ENCODE measurements around the gene CTBP1.

The CTBP1 gene

DNA sequence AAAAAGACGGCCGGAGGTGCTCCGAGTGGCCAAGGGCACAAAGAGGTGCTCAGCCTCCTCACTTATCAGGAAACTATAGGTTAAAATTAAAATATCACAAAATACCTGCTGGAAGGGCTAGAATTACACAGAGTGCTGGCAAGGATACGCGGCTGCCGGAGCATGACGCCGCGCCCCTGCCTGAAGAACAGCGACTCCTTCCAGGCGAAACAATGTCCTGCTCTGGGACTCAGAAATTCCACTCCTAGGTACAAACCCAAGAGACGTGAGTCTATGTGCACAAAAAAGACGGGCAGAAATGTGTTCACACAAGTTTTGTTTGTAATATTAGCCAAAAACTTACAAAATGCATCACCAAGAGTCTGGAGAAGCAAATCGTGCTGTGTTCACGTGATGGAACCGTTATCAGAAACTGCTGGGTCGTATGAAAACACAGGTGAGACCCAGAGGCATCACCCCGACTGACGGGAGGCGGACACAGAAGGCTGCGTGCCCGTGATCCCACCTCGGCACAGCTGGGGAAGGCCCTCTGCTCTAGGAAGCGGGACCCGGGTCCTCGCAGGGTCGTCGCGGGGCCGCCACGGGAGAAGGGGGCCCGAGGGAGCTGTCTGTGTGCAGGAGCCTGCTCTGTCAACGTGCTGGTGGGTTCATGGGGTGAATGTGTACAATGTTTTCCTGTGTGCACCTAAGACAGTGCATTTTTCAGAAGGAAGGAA, 27.6 kb downstream of the CTBP1 start:
- no peak for DNase-seq

DNA sequence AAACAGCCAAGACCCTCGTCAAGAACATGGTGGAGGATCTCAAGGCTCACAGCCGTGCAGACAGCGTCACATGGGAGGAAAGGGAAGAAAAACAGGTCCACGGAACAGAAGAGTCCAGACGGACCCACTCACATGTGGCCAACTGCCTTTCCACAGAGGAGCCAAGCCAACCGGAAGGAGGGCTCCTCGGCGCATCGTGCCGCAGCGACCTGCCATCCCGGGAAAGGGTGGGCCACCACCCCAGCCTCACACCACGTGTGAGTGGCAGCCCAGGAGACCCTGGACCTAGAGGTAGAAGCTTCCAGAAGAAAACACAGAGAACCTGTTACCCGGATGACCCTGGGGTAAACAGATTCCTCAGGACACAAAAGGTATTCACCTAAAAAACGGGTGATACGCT, 28.4 kb downstream of the CTBP1 start:
- no peak for DNase-seq

DNA sequence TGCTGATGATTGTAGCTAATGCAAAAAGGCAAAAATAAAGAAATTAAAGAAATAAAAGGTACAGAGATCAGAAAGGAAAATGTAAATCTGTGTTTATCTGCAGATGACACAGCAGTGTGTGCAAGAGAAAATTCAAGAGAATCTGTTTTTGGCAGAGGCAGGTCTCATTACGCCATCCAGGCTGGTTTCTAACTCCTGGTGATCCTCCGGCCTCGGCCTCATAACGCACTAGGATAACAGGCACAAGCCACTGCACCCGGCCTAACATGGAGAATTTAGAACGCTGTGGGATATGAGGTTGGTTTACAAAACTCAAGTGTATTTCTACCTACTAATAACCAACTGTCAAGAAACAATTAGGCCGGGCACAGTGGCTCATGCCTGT, 29.4 kb downstream of the CTBP1 start:
- no peak for DNase-seq

DNA sequence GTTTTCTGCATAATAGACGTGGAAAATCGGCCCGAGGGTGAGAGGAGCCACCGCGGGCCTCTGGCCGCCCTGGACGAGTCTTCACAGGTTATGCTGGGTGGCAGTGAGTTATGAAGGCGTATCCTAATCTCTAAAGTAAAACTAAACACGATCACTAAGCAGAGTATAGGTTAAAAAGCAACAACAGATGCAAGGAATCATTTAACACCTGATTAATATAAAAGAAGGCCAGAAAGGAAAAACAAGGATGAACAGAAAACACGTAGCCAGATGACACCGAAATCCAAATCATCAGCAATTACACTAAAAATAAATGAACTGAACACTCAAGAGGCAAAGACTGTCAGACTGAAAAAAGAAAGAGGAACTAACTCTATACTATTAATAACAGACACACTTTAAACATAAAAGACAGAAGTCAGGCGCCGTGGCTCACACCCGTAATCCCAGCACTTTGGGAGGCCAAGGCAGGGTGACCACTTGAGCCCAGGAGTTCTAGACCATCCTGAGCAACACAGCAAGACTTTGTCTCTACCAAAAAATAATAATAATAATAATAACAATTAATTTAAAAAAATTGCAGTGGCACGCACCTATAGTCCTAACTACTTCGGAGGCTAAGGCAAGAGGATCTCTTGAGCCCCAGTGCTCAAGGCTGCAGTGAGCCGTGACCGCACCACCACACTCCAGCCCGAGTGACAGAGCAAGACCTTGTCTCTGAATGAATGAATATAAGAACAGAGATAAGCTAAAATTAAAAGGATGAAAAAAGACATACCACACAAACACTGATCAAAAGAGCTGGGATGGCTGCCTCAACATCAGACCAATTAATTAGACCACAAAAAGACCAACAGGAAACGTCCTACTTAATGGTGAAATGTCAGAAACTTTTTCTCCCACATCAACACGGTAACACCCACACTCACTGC, 30.0 kb downstream of the CTBP1 start:
- no peak for DNase-seq

DNA sequence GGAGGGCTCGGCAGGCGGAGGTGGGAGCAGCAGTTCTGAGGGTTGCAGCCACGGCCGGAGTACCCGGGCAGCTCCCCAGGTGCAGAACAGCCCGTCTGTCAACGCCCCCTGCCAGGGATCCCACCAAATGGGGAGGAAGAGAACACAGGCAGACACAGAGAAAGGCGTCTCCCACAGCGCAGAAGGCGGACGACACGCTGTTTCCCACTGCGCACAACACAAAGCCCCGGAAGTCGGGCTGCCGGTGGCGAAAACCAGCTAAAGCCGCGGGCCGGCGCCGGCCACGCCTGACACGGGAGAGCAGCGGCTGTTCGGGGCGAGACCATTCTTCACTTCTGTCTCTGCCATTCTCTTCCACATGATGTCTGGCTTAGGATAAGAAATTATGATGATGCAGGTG, 31.6 kb downstream of the CTBP1 start:
- DNase-seq, result no peak

DNA sequence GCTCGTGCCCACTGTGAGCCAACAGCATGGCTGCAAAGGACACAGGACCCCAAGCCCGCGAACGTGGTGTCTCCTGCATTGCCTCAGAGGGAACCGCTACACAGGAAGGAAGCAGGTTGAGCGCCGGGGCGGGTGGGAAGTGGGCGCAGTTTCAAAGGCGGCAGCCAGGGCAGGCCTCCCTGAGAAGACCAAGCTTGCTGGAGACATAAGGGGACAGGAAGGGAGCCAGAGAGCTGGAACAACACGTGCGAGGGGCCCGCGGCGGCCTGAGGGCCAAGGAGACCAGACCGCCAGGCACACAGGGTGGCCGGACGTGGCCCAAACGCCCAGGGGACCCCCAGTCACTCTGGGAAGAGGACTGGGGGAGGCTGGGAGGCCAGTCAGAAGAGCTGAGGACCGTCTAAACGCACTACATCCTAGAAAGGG, 32.0 kb downstream of the CTBP1 start:
- no peak for DNase-seq

DNA sequence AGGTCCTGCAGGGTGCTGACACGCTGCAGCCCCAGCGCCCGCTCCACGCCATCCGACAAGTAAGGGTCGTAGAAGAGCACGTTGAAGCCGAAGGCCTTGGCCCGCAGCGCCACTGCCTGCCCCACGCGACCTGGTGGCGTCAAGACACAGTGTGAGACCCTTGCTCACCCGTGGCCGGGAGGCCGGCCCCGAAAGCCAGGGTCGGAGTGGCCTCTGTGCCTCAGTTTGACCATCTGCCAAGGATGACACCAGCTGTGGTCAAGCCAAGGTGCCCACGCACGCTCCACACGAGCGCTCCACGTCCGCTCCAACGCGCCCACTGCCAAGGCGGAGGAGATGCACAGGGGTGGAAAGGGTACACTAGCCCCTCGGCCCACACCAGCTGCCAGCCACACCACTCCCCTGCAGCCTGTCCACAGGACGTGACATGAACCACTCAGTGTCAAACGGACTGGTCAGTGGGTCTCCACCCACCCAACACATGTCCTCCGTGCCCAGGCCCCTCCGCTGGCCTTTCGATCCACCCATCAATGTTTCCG, 32.8 kb downstream of the CTBP1 start:
- DNase-seq, result no peak

DNA sequence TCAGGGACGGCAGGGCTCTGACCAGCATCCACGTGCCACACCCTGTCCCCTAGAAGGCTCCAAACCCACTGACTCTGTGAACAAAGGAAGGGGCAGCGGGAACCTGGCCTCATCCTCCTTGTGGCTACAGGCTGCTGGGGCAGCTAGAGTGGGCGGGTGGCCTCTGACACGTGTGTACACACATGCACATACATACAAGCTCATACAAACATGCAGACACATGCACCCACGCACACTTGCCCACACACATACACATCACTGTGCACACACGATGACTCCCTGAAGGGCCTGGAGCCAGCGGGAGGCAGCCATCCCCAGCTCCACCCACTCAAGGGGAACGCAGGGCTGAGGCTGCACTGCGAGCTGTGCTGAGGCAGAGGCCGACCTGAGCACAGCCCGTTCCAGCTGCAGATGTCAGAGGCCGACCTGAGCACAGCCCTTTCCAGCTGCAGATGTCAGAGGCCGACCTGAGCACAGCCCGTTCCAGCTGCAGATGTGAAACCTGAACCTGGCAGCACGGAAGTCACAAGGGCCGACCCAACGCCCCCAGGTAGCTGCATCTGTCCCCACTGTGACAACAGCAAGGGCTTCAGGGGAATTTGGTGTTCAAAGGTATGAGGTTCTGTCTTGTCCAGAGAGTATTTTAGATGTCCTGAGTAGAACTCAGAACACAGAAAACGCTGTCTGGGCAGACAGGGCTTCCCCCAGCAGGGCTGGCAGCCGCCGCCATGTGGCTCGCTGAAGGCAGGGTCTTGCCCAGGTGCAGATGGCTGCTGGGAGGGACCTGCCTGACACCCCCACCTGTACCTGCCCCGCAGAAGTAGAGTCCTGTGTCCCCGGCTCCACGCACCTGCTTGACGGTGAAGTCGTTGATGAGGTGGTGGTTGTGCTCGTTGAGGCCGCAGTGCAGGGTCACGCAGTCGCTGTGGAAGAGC, 33.5 kb downstream of the CTBP1 start:
- no peak for DNase-seq

DNA sequence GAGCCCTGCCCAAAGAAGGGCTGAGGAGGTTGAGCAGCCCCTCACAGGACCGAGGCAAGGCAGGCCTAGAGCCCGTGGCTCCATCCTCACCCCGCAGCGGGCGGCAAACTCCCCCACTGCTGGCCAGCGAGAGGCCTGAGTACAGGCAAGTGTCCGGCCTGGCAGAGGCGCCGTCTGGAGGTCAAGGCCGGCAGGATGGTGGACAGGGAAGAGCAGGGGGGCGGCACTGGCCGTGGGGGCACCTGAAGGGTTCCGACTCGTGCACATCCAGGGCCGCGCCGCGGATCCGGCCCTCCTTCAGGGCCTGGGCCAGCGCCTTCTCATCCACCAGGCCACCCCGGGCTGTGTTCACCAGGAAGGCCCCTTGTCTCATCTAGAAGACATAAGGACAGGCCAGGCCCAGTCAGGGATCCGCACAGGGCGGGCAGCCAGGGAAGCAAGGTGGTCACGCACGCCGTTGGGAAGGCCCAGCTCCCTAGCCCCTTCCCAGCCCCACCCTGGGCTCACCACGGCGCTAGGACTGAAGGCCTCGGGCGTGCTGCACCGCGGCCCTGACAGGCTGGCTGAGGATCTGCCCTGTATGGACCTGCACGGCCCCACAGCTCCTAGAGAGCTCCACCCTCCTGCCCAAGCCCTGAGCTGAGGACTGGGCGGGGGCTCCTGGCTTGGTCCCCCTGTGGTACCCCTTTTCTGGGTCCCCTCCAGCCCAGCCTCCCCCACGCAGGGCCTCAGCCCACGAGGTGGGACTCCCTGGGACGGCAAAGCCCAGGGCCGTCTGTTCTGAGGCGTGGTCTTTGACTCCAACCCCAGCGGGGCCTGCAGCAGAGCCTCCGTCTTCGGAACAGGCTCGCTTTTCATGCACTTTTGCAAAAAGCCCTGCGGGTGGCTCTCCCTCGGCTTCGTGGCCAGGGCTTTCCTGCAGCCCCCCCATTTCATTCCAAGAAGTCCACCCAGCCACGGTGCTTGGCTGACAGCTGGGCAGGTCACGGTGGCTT, 34.5 kb downstream of the CTBP1 start:
- DNase-seq, result no peak

DNA sequence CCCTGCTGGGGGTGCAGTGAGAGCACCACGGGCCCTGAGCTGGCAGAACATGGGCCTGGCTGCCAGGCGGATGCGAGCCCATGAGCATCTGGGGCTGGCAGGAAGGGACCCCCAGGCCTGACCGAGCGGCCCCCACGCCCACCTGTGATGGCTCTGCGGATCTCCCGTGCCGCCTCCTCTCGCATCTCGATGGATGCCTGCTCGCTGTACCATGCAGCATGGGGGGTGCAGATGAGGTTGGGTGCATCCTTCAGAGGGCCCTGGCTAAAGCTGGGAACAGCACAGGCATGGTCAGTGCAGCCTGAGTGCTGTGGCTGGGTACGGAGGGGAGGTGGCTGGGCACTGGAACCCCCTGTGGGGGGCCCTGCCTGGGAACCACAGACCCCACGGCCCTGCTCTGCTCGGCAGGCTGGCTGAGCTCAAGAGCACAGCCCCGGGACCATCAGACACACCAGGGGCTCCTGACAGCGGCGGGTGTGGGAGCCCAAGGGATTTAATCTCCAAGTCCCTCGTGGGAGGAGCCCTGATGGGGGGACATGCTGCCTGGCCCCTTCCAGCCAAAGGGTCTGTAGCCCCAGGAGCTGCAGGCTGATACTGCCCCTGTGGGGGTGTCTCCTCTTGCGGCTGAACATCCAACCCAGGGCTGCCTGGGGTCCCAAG, 35.5 kb downstream of the CTBP1 start:
- no peak for DNase-seq

DNA sequence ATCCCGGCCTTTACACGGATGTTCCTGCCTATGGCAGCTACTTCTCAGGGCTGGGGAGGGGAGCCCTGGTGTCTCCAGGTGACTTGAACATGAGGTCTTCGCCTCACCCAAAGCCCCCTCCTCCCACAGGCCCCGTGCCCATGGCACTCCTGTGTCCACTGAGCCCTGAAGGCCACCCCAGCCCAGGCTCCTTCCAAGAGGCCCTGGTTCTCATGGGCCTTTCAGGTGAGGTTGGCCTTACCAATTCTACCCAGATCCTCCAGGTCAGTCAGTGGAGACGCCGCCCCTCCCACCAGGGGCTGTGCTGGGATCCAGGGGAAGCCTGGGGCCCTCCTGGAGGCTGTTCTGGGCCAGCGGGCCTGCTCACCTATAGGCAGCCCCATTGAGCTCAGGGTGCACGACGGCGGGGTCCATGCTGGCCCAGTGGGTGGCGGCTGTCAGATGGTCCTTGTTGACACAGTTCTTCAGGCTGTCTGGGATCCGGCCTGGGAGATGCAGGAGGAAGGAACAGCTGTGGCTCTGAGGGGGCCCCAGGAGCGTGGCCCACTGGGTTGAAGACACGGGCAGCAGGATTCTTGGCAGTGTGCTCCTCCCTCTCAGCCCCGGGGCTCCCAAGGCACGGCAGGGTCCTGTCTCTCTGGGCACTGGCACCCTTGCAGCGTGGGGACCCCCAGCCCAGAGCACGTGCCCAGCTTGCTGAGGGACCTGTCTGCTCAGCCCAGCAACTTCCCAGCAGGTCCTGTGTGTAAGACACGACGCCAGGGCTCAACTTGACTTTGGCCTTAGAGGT, 36.2 kb downstream of the CTBP1 start:
- no peak for DNase-seq

DNA sequence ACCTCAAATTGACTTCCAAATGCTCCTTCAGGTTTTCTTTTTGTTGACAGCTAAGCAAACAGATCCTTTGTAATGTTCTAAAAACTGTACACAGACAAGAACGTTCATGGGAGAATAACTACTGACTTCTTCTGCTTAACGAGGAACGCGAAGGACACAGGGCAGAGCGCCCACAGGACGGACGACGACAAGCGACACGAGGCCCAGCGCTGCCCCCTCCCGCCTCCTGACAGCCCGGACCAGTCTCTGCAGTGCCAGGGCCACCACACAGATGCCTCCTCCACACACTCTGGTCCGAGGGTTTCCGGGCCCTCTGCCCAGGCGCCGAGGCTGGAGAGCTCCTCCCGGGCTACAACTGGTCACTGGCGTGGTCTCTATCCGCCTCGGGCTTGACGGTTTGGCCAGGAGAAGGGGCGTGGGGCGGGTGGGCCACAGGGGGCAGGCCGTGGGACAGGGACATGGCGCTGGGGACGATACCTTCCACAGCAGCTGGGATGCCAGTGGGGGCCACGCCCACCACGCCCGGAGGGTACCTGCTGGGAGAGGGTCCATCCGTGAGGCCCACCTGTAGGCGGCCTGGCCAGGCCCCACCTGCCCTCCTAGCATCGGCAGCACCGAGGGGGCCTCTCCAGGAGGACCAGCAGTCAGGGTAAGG, 36.9 kb downstream of the CTBP1 start:
- DNase-seq, result no peak

DNA sequence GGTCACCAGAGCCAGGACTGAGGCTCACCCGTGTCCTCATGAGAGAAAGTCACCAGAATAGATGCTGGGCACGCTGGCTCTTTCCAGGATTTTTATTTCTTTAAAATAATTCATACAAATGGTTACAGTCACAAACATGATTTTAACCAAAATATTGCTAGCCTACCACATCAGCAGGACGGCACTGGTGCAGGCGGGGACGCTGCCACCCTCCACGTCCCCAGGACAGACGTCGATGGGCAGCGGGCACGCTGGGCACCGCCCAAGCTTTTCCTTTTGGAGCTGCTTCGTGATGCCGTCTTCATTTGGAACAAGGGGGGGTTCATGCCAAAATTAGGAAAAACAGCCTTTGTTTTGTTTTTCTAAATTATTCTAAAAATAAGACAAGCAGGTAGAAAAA, 37.6 kb downstream of the CTBP1 start:
- DNase-seq, result no peak

DNA sequence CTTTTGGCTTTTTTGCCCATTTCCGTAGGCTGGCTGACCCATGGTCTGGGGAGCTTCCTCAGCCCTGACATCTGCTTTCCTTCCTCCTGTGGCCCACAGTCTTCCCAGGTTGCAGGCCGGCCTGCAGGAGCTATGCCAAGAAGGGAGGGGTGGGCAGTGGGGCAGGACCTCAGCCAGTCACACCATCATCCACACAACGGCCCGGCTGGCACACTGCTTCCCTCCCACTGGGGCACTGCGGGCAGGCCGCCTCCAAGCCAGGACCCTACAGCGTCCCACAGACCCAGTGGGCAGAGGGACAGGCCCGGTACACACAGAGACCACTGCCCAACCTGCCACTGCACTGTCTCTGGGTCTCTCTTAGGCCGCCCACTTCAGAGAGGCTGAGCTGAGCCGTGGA, 38.0 kb downstream of the CTBP1 start:
- no peak for DNase-seq

DNA sequence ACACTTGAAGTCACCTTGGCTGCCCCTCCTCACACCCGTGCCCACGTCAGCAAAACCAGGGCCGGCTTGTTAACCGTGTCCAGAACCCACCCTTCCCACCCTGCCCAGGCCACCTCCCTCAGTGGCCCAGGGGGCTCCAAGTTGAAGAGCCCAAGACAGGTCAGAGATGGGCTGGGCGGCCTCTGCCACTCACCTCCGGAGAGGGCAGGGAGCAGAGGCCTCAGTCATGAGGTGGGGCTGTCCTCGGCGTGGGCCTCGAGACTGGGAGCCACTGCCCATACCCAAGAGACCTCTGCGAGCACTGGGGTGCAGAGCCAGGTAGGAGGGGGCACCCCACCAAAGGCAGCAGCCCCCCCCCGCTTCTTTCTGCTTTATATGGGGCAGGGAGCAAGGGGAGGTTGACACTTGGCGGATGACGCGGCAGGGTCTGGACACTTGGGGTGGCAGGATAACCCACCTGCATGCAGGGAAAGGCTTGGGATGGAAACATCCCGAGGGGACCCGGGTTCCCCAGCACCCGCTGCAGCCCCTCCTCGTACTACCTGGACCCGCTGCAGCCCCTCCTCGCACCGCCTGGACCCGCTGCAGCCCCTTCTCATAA, 38.6 kb downstream of the CTBP1 start:
- DNase-seq, result no peak

DNA sequence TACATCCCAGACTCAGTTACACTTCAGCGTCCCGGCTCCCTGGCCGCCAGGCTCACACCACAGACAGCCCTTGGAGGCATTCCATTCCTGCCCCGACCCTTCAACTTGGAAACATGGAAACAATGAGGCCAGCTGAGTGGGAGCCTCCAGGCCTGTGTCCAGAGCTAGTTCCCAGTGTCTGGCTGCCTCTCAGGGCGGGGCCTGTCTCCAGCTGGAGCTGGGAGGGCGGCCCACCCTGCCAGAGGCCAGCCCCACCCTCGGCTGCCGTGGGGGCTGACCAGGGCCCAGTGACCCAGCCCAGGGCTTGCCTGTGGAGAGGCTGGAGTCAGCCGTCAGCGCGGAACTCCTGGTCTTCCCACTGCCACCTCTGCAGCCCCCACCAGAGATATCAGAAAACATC, 39.1 kb downstream of the CTBP1 start:
- no peak for DNase-seq

DNA sequence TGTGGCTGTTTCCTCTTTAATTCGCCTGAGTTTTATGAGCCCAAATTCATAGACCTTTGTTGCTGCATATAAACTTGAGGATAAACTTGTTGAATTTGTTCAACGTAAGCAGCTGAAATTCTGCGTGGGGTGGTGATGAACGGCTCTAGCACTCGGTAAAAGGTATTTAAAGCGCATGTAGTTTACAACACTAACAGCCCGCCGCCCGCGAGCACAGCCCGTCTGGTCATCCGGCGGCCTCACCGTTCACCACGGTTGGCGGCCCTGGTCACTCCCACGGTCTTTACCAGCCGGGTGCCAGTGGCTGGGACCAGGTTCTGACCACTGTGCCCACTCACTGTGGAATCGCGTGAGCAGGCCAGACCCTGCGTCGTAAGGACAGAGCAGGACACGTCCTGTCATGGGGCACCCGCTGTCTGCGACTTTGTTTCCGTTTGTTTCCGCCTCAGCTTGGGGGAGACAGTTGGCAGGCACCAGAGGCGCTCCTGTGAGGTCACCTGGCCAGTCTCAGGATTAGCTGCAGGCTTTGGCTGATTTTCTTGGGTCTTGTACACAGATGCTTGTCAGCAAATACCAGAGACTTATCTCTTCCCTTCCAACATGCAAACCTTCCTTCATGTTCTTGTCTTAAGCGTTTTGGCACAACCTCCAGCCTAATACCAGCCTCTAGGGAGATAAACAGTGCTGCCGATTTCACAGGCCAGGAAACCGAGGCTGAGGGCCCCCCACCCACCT, 39.8 kb downstream of the CTBP1 start:
- no peak for DNase-seq

DNA sequence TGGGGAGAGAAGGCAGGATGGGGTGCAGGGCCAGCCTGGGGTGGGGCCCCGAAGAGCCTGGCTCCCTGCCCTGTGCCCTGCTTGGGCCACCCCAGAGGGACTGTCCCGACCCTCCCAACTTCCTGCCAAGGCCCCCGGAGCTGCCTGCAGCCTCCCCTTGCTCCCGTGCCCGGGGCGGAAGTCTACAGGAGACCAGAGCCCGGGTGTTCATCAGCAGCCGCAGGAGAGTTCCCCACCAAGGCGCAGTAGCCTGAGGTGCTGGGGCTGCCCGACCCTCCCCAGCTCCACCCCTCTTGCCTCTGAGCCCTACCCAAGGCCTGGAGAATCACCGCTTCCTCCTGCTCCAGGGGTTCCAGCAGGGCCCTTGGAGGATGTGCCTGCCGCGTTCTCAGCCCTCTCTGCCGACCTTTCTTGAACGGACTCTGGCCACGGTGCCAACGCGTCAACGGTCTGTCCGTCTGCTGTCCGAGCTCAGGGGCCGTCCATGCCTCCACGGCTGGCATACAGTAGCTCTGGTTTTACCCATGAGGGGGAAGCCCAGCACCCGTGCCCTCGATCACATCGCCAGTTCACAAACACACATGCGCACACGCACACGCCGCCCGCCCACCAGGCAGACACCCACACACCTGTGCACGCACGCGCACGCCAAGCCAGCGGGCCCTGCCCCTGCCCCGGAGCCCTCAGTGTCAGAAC, 40.5 kb downstream of the CTBP1 start:
- DNase-seq, result no peak

Measured in NCI-H2107 (cell line).